ENCODE results near the gene SCT. TPM values are rescaled to one million over a fixed set of nuclear protein-coding genes. Genes with fewer than 3 reads are reported as not detected.
A peak's percentile ranks its signal among the peaks of the same experiment; 100 is the strongest.

SCT gene
- total and polyA plus RNA-seq, 8 donors = 0.95 to 3.1 TPM; not detected in 6

DNA sequence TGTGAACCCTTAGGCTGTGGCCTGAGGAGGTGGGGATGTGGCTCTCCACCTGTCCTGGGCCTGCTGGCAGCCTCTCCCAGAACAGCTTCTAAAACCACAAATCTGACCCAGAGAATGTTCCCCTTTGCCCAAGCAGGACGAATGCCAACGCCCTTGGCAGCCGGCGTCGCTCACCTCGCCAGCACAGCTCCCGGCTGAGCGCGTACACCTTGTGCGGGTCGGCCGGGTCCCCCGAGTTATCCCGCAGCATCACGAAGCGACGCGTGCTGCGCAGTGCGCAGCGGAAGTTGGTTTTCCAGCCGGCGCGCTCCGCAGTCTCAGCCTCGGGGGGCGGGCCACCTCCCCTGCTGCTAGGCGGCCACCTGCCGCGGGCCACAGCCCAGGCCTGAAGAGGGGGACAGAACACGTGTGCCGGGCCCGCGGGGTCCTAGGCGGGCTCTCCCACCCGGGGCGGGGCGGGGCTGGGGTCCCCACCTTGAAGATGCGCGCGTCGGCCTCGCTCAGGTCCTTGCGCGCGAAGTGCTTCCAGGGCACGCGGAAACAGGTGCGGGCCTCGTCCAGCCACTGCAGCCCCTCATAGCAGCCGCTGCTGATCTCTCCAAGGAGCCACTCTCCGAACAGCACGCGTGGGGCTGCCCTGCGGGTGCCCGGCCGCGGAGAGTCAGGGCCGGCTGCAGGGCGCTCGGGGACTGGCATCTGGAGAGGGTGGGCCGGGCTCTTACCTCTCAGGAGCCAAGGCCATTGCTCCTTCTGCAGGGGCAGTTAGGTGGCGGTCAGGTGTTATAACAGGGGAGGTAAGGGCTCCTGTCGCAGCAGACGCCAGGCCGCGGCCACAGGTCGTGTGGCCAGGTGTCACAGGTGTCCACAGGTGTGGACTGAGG lies 12.1 kb downstream of the SCT start:
- H3K4me1 ChIP-seq = peaks cover 36 to 57% (median 51%) of the 10 kb centered on the region in 4 donors
- no peaks in the 10 kb centered on the region for H3K27me3 ChIP-seq
- WGBS, 5 donors = 19 to 51% (median 36%) methylated on average over 34 to 68 of the region's 68 CpGs
- peak; percentile 52 to 79 for DNase-seq
- TF ChIP-seq POLR2A (IDR thresholded peaks at IDR 0.05) = no peak
- TF ChIP-seq POLR2AphosphoS5 (IDR thresholded peaks at IDR 0.05) = peak in 2 of 3 donors; percentile 11 to 47
- H3K9me3 ChIP-seq = no peaks in the 10 kb centered on the region
- H3K36me3 ChIP-seq = peaks cover 39 to 63% (median 52%) of the 10 kb centered on the region in 4 donors
- intact Hi-C loops (cut with DNase I; ENCODE audit: low total_unique reads) = no loop called here
- H3K4me3 ChIP-seq = peak overlapping the region; percentile 58 to 83 (median 61)
- peak overlapping the region; percentile 94 to 99 (median 97) for H3K27ac ChIP-seq

- H3K36me3 ChIP-seq = peaks cover 46 to 64% (median 55%) of the 10 kb centered on the region in 4 donors
- no peak for TF ChIP-seq EP300 (IDR thresholded peaks at IDR 0.05)
- TF ChIP-seq, protein P1, sequence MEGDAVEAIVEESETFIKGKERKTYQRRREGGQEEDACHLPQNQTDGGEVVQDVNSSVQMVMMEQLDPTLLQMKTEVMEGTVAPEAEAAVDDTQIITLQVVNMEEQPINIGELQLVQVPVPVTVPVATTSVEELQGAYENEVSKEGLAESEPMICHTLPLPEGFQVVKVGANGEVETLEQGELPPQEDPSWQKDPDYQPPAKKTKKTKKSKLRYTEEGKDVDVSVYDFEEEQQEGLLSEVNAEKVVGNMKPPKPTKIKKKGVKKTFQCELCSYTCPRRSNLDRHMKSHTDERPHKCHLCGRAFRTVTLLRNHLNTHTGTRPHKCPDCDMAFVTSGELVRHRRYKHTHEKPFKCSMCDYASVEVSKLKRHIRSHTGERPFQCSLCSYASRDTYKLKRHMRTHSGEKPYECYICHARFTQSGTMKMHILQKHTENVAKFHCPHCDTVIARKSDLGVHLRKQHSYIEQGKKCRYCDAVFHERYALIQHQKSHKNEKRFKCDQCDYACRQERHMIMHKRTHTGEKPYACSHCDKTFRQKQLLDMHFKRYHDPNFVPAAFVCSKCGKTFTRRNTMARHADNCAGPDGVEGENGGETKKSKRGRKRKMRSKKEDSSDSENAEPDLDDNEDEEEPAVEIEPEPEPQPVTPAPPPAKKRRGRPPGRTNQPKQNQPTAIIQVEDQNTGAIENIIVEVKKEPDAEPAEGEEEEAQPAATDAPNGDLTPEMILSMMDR (IDR thresholded peaks at IDR 0.05) = no peak
Observed at GRCh38 chr11:614021-614622, 12.9 kb downstream of the SCT start.

GRCh38 chr11:613369-613968 lies 13.5 kb downstream of the SCT start:
- TF ChIP-seq EP300 (IDR thresholded peaks at IDR 0.05) = no peak
- TF ChIP-seq POLR2AphosphoS5 (IDR thresholded peaks at IDR 0.05) = no peak
- TF ChIP-seq, protein P1 (IDR thresholded peaks at IDR 0.05) = no peak
- no peak for TF ChIP-seq POLR2A (IDR thresholded peaks at IDR 0.05)
- H3K27ac ChIP-seq = peak overlapping the region; percentile 94 to 99 (median 97)
- H3K27me3 ChIP-seq = no peaks in the 10 kb centered on the region
- H3K4me3 ChIP-seq = peak overlapping the region in 3 of 4 donors; percentile 17 to 61 (median 58)
- intact Hi-C loops (cut with DNase I; ENCODE audit: low total_unique reads) = no loop called here
- DNase-seq = peak; percentile 85 to 86
- H3K36me3 ChIP-seq = peaks cover 53 to 68% (median 61%) of the 10 kb centered on the region in 4 donors
- H3K9me3 ChIP-seq = no peaks in the 10 kb centered on the region
- WGBS, 5 donors = 17 to 55% (median 41%) methylated on average over 12 to 36 of the region's 36 CpGs
- H3K4me1 ChIP-seq = peaks cover 36 to 57% (median 51%) of the 10 kb centered on the region in 4 donors

More at GRCh38 chr11:614021-614622, 12.9 kb downstream of the SCT start:
- H3K4me3 ChIP-seq = peak overlapping the region; percentile 58 to 83 (median 61)
- peak overlapping the region; percentile 94 to 99 (median 97) for H3K27ac ChIP-seq
- peaks cover 36 to 57% (median 51%) of the 10 kb centered on the region in 4 donors for H3K4me1 ChIP-seq
- WGBS, 5 donors = 27 to 62% (median 42%) methylated on average over 7 to 14 of the region's 14 CpGs
- intact Hi-C loops (cut with DNase I; ENCODE audit: low total_unique reads) = no loop called here
- peak in 1 of 2 donors; percentile 31 for DNase-seq
- no peaks in the 10 kb centered on the region for H3K9me3 ChIP-seq
- no peaks in the 10 kb centered on the region for H3K27me3 ChIP-seq

GRCh38 chr11:612961-613300 lies 14.1 kb downstream of the SCT start:
- Histone ChIP-seq H3K27me3 (no peaks in the 10 kb centered on the region), H3K36me3 (peaks cover 56 to 68% (median 63%) of the 10 kb centered on the region in 4 donors), H3K9me3 (no peaks in the 10 kb centered on the region), H3K4me1 (peaks cover 36 to 57% (median 51%) of the 10 kb centered on the region in 4 donors), H3K4me3 (peak overlapping the region in 1 of 4 donors; percentile 58), H3K27ac (peak overlapping the region; percentile 50 to 99 (median 68))
- TF ChIP-seq, protein P1 (IDR thresholded peaks at IDR 0.05) = no peak
- no peak for TF ChIP-seq POLR2AphosphoS5 (IDR thresholded peaks at IDR 0.05)
- no peak for TF ChIP-seq EP300 (IDR thresholded peaks at IDR 0.05)
- no peak for TF ChIP-seq POLR2A (IDR thresholded peaks at IDR 0.05)
- WGBS, 5 donors = 81 to 93% (median 87%) methylated on average over 3 to 10 of the region's 10 CpGs
- intact Hi-C loops (cut with DNase I; ENCODE audit: low total_unique reads) = no loop called here
- DNase-seq = no peak

Measured in stomach (tissue), 9 donors.